ENCODE data around the gene SRSF7.
"Not testable (repeated sequence)": the region's sequence is repeated elsewhere in the genome, so short reads cannot be mapped to it uniquely, and the experiment has no call there.

SRSF7 gene

GRCh38 chr2:38731090-38731489 lies 20.1 kb downstream of the SRSF7 start:
- no peak for DNase-seq

GRCh38 chr2:38728694-38729093 lies 22.5 kb downstream of the SRSF7 start:
- no peak for DNase-seq

- no peak for DNase-seq
Measured at GRCh38 chr2:38727661-38728060, 23.5 kb downstream of the SRSF7 start.

GRCh38 chr2:38723173-38723572 lies 28.0 kb downstream of the SRSF7 start:
- no peak for DNase-seq

GRCh38 chr2:38722271-38723061 lies 28.7 kb downstream of the SRSF7 start:
- DNase-seq: no peak

GRCh38 chr2:38720613-38721241 lies 30.4 kb downstream of the SRSF7 start:
- no peak for DNase-seq

GRCh38 chr2:38719706-38720105 lies 31.5 kb downstream of the SRSF7 start:
- DNase-seq: no peak

- no peak for DNase-seq
Measured at GRCh38 chr2:38718601-38719000, 32.6 kb downstream of the SRSF7 start.

GRCh38 chr2:38716185-38716584 lies 35.0 kb downstream of the SRSF7 start:
- no peak for DNase-seq

GRCh38 chr2:38714941-38715340 lies 36.2 kb downstream of the SRSF7 start:
- DNase-seq: not testable (repeated sequence)

GRCh38 chr2:38713338-38713737 lies 37.8 kb downstream of the SRSF7 start:
- no peak for DNase-seq

GRCh38 chr2:38712871-38713270 lies 38.3 kb downstream of the SRSF7 start:
- DNase-seq: no peak

GRCh38 chr2:38712413-38712812 lies 38.7 kb downstream of the SRSF7 start:
- DNase-seq: no peak

- no peak for DNase-seq
Measured at GRCh38 chr2:38711558-38711957, 39.6 kb downstream of the SRSF7 start.

- DNase-seq: no peak
Measured at GRCh38 chr2:38709567-38710194, 41.5 kb downstream of the SRSF7 start.

- DNase-seq: no peak
Measured at GRCh38 chr2:38708900-38709566, 42.1 kb downstream of the SRSF7 start.

- not testable (repeated sequence) for DNase-seq
Measured at GRCh38 chr2:38708491-38708890, 42.7 kb downstream of the SRSF7 start.

GRCh38 chr2:38706846-38707345 lies 44.3 kb downstream of the SRSF7 start:
- no peak for DNase-seq

GRCh38 chr2:38704664-38705063 lies 46.5 kb downstream of the SRSF7 start:
- DNase-seq: no peak

GRCh38 chr2:38703336-38703735 lies 47.8 kb downstream of the SRSF7 start:
- DNase-seq: not testable (repeated sequence)

GRCh38 chr2:38702413-38702812 lies 48.7 kb downstream of the SRSF7 start:
- DNase-seq: no peak

GRCh38 chr2:38701542-38701941 lies 49.6 kb downstream of the SRSF7 start:
- no peak for DNase-seq

GRCh38 chr2:38700881-38701458 lies 50.2 kb downstream of the SRSF7 start:
- DNase-seq: no peak

Measured in NCI-H2171 (cell line).